Left forelimb (tissue), 1 donor: ENCODE data around the gene SPATA31C2.
"Not testable (repeated sequence)": the region's sequence is repeated elsewhere in the genome, so short reads cannot be mapped to it uniquely, and the experiment has no call there.

ENCODE experiments used
- DNase-seq: peaks from one replicate; pipeline ENCODE4 v3.0.0-alpha.2; 2018; ENCODE audit warnings: low spot score

SPATA31C2 gene

GRCh38 chr9:88127700-88128300 is 10.5 kb downstream of the SPATA31C2 start:
- DNase-seq = not testable (repeated sequence)

- not testable (repeated sequence) for DNase-seq
Observed at GRCh38 chr9:88123413-88123812, 14.9 kb downstream of the SPATA31C2 start.

GRCh38 chr9:88118121-88118520 is 20.2 kb downstream of the SPATA31C2 start:
- not testable (repeated sequence) for DNase-seq

- DNase-seq = not testable (repeated sequence)
Observed at GRCh38 chr9:88114968-88115612, 23.2 kb downstream of the SPATA31C2 start.

- not testable (repeated sequence) for DNase-seq
Observed at GRCh38 chr9:88114283-88114967, 23.9 kb downstream of the SPATA31C2 start.

GRCh38 chr9:88113156-88114130 is 24.8 kb downstream of the SPATA31C2 start:
- DNase-seq = not testable (repeated sequence)

- no peak for DNase-seq
Observed at GRCh38 chr9:88110026-88110425, 28.2 kb downstream of the SPATA31C2 start.

- DNase-seq = no peak
Observed at GRCh38 chr9:88108779-88109178, 29.5 kb downstream of the SPATA31C2 start.

GRCh38 chr9:88106492-88106891 is 31.8 kb downstream of the SPATA31C2 start:
- DNase-seq = no peak

- no peak for DNase-seq
Observed at GRCh38 chr9:88092797-88093331, 45.4 kb downstream of the SPATA31C2 start.

GRCh38 chr9:88090151-88090581 is 48.1 kb downstream of the SPATA31C2 start:
- DNase-seq = no peak

- no peak for DNase-seq
Observed at GRCh38 chr9:88087906-88088305, 50.4 kb downstream of the SPATA31C2 start.

GRCh38 chr9:88085476-88085875 is 52.8 kb downstream of the SPATA31C2 start:
- no peak for DNase-seq

GRCh38 chr9:88084357-88085183 is 53.7 kb downstream of the SPATA31C2 start:
- no peak for DNase-seq
